ENCODE measurements around the gene WIZ. TPM values are rescaled to one million over a fixed set of nuclear protein-coding genes. Genes with fewer than 3 reads are reported as not detected.

WIZ gene
- total and polyA plus RNA-seq, 2 donors: 2.9 to 13.3 TPM

GRCh38 chr19:15428956-15429824 lies 20.6 kb downstream of the WIZ start:
- Histone ChIP-seq H3K4me1 (ENCODE audit: control insufficient read depth in 2 of 2, insufficient read depth in 2 of 2, low read length in 2 of 2) (peaks cover 8 to 28% of the 10 kb centered on the region in 2 donors), H3K9me3 (ENCODE audit: control insufficient read depth in 2 of 2, insufficient read depth in 1 of 2, low read length in 1 of 2) (no peaks in the 10 kb centered on the region), H3K4me3 (ENCODE audit: low read length in 2 of 2) (no peak overlapping the region), H3K36me3 (ENCODE audit: control insufficient read depth in 2 of 2, insufficient read depth in 2 of 2, low read length in 1 of 2) (peaks cover 50 to 63% of the 10 kb centered on the region in 2 donors), H3K27ac (ENCODE audit: low read depth in 1 of 2, low read length in 1 of 2) (no peak overlapping the region), H3K27me3 (ENCODE audit: control insufficient read depth in 2 of 2, insufficient read depth in 1 of 2, low read length in 1 of 2) (no peaks in the 10 kb centered on the region)
- WGBS: 98% methylated on average over 22 of the region's 22 CpGs
- DNase-seq (ENCODE audit: low read depth in 6 of 9, low spot score in 9 of 9): no peak

DNA sequence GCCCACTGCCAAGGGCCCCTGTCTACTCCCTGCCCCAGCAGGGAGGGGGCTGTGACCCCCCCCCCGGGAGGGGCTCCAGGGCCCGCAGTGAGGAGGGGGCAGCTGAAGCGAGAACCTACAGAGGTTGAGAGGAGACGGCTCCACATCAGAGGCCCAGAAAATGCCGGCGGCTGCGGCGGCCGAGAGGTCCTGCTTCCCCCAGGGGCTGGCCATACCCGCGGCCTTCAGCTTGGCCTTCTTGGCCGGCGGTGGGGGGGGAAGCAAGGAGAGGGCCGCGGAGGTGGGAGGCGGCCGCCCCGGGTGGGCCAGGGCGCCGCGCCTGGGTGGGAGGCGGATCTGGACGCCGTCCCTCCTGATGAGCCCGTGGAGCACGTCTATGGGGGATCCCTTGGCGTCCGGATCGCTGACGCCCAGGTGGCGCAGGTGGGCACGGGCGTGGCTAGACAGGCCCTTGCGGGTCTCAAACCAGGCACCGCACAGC lies 21.7 kb downstream of the WIZ start:
- no peaks in the 10 kb centered on the region for H3K27me3 ChIP-seq (ENCODE audit: control insufficient read depth in 2 of 2, insufficient read depth in 1 of 2, low read length in 1 of 2)
- H3K9me3 ChIP-seq (ENCODE audit: control insufficient read depth in 2 of 2, insufficient read depth in 1 of 2, low read length in 1 of 2): peaks cover 4 to 8% of the 10 kb centered on the region in 2 donors
- no peak for DNase-seq (ENCODE audit: low read depth in 6 of 9, low spot score in 9 of 9)
- WGBS: 98% methylated on average over 35 of the region's 35 CpGs
- peaks cover 62 to 75% of the 10 kb centered on the region in 2 donors for H3K36me3 ChIP-seq (ENCODE audit: control insufficient read depth in 2 of 2, insufficient read depth in 2 of 2, low read length in 1 of 2)
- no peak overlapping the region for H3K27ac ChIP-seq (ENCODE audit: low read depth in 1 of 2, low read length in 1 of 2)
- H3K4me3 ChIP-seq (ENCODE audit: low read length in 2 of 2): no peak overlapping the region
- H3K4me1 ChIP-seq (ENCODE audit: control insufficient read depth in 2 of 2, insufficient read depth in 2 of 2, low read length in 2 of 2): peaks cover 8 to 21% of the 10 kb centered on the region in 2 donors

- Histone ChIP-seq H3K4me3 (ENCODE audit: low read length in 2 of 2) (no peak overlapping the region), H3K27ac (ENCODE audit: low read depth in 1 of 2, low read length in 1 of 2) (no peak overlapping the region), H3K27me3 (ENCODE audit: control insufficient read depth in 2 of 2, insufficient read depth in 1 of 2, low read length in 1 of 2) (no peaks in the 10 kb centered on the region), H3K36me3 (ENCODE audit: control insufficient read depth in 2 of 2, insufficient read depth in 2 of 2, low read length in 1 of 2) (peaks cover 68 to 82% of the 10 kb centered on the region in 2 donors), H3K9me3 (ENCODE audit: control insufficient read depth in 2 of 2, insufficient read depth in 1 of 2, low read length in 1 of 2) (peaks cover 5 to 10% of the 10 kb centered on the region in 2 donors), H3K4me1 (ENCODE audit: control insufficient read depth in 2 of 2, insufficient read depth in 2 of 2, low read length in 2 of 2) (peaks cover 8 to 18% of the 10 kb centered on the region in 2 donors)
- no peak for DNase-seq (ENCODE audit: low read depth in 6 of 9, low spot score in 9 of 9)
- 98% methylated on average over 25 of the region's 25 CpGs for WGBS
Observed at GRCh38 chr19:15427350-15427700, 22.4 kb downstream of the WIZ start.

DNA sequence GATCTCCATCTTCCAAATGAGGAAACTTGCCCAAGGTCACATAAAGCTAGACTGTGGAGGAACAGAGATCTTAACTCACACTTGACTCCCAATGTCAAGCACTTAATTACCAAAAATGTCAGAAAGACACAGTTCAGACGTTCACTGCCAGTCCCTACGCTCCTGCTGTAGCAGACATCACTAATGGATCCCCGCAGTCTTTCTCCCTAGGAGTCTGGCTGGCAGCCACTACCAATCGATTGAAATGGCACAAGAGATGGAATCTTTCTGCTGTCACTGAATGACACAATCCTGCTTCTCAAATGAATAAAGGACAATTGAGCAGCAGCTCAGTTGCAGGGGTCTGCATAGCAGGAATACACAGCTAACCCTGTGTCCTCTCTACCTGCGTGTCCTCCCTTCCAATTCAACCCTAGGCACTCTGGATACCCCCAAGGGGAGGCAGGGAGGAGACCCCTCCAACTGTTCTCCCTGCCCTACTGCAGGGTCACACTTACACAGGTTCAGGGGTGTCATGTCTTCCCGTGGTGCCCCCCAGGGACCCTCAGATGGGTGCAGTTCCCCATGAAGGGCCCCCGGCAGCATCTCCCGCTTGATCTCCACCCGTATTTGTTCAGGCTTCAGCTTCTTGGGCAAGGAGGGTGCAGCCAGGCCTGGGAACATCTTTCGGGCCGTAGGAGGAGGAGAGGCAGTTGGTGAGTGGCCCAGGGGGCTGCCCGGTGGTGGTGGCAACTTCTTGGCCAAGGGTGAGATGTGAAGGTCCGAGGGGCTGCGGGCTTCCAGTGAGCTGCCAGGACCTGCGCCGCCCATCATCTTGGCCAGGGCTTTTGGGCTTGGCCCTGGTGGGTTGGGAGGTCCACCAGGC lies 23.0 kb downstream of the WIZ start:
- WGBS: 95% methylated on average over 16 of the region's 16 CpGs

GRCh38 chr19:15425321-15425950 lies 24.3 kb downstream of the WIZ start:
- DNase-seq (ENCODE audit: low read depth in 6 of 9, low spot score in 9 of 9): no peak
- Histone ChIP-seq H3K4me3 (ENCODE audit: low read length in 2 of 2) (no peak overlapping the region), H3K27me3 (ENCODE audit: control insufficient read depth in 2 of 2, insufficient read depth in 1 of 2, low read length in 1 of 2) (no peaks in the 10 kb centered on the region), H3K4me1 (ENCODE audit: control insufficient read depth in 2 of 2, insufficient read depth in 2 of 2, low read length in 2 of 2) (peaks cover 0 to 2% of the 10 kb centered on the region in 2 donors), H3K27ac (ENCODE audit: low read depth in 1 of 2, low read length in 1 of 2) (no peak overlapping the region), H3K9me3 (ENCODE audit: control insufficient read depth in 2 of 2, insufficient read depth in 1 of 2, low read length in 1 of 2) (peaks cover 5 to 10% of the 10 kb centered on the region in 2 donors), H3K36me3 (ENCODE audit: control insufficient read depth in 2 of 2, insufficient read depth in 2 of 2, low read length in 1 of 2) (peaks cover 74 to 83% of the 10 kb centered on the region in 2 donors)
- 95% methylated on average over 36 of the region's 36 CpGs for WGBS

More for the DNA sequence above, 23.0 kb downstream of the WIZ start:
- Histone ChIP-seq H3K4me1 (ENCODE audit: control insufficient read depth in 2 of 2, insufficient read depth in 2 of 2, low read length in 2 of 2) (peaks cover 6 to 15% of the 10 kb centered on the region in 2 donors), H3K4me3 (ENCODE audit: low read length in 2 of 2) (no peak overlapping the region), H3K36me3 (ENCODE audit: control insufficient read depth in 2 of 2, insufficient read depth in 2 of 2, low read length in 1 of 2) (peaks cover 72 to 84% of the 10 kb centered on the region in 2 donors), H3K27me3 (ENCODE audit: control insufficient read depth in 2 of 2, insufficient read depth in 1 of 2, low read length in 1 of 2) (no peaks in the 10 kb centered on the region), H3K9me3 (ENCODE audit: control insufficient read depth in 2 of 2, insufficient read depth in 1 of 2, low read length in 1 of 2) (peaks cover 5 to 10% of the 10 kb centered on the region in 2 donors), H3K27ac (ENCODE audit: low read depth in 1 of 2, low read length in 1 of 2) (no peak overlapping the region)
- no peak for DNase-seq (ENCODE audit: low read depth in 6 of 9, low spot score in 9 of 9)

DNA sequence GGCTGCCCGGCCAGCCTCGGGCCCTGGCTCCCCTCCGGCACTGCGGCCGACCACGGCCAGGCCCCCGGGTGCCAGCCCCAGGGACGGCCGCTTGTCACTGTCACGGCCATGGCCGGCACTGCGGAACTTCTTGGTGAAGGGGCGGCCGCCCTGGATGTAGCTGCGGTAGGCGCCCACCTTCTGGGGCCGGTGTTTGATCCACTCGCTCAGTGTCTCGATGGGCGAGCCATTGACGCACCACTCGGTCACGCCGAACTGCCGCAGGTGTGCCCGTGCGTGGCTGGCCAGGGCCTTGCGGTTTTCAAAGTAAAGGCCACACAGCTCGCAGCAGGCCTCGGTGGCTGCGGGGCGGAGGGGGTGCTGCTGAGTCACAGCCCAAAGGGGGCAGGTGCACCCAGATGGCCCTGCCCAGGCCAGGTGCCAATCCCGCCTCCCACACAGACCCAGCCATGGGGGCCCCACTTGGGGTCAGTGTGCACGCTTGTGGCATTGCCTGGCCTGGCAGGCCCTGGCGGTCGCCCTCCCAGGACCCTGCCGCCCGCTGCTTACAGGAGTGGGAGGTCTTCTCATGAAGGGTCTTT lies 25.0 kb downstream of the WIZ start:
- H3K4me3 ChIP-seq (ENCODE audit: low read length in 2 of 2): no peak overlapping the region
- H3K9me3 ChIP-seq (ENCODE audit: control insufficient read depth in 2 of 2, insufficient read depth in 1 of 2, low read length in 1 of 2): peaks cover 5 to 10% of the 10 kb centered on the region in 2 donors
- no peak for DNase-seq (ENCODE audit: low read depth in 6 of 9, low spot score in 9 of 9)
- 97% methylated on average over 38 of the region's 38 CpGs for WGBS
- no peaks in the 10 kb centered on the region for H3K4me1 ChIP-seq (ENCODE audit: control insufficient read depth in 2 of 2, insufficient read depth in 2 of 2, low read length in 2 of 2)
- H3K27ac ChIP-seq (ENCODE audit: low read depth in 1 of 2, low read length in 1 of 2): no peak overlapping the region
- H3K36me3 ChIP-seq (ENCODE audit: control insufficient read depth in 2 of 2, insufficient read depth in 2 of 2, low read length in 1 of 2): peaks cover 74 to 76% of the 10 kb centered on the region in 2 donors
- H3K27me3 ChIP-seq (ENCODE audit: control insufficient read depth in 2 of 2, insufficient read depth in 1 of 2, low read length in 1 of 2): no peaks in the 10 kb centered on the region

DNA sequence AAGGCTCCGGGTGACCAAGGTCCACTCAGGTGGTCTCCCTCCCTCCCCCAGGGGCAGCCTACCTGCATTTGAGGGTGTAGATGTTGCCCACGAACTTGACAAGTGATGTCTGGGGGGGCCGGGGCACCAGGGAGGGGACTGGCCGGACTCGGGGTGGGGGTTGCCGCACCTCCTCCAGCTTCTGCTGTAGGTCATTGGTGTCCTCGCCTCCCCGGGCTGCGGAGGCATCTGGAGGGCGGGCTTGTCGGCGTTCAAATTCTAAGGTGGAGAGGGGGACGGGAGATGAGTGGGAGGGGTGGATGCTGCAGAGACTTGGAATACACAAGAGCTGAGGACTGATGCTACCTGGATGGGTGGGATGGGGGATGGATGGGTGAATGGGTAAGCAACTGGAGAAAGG lies 25.6 kb downstream of the WIZ start:
- H3K27me3 ChIP-seq (ENCODE audit: control insufficient read depth in 2 of 2, insufficient read depth in 1 of 2, low read length in 1 of 2): no peaks in the 10 kb centered on the region
- H3K4me3 ChIP-seq (ENCODE audit: low read length in 2 of 2): no peak overlapping the region
- no peak overlapping the region for H3K27ac ChIP-seq (ENCODE audit: low read depth in 1 of 2, low read length in 1 of 2)
- peaks cover 5 to 10% of the 10 kb centered on the region in 2 donors for H3K9me3 ChIP-seq (ENCODE audit: control insufficient read depth in 2 of 2, insufficient read depth in 1 of 2, low read length in 1 of 2)
- H3K4me1 ChIP-seq (ENCODE audit: control insufficient read depth in 2 of 2, insufficient read depth in 2 of 2, low read length in 2 of 2): peaks cover 2 to 6% of the 10 kb centered on the region in 2 donors
- WGBS: 98% methylated on average over 13 of the region's 13 CpGs
- peaks cover 69 to 70% of the 10 kb centered on the region in 2 donors for H3K36me3 ChIP-seq (ENCODE audit: control insufficient read depth in 2 of 2, insufficient read depth in 2 of 2, low read length in 1 of 2)
- DNase-seq (ENCODE audit: low read depth in 6 of 9, low spot score in 9 of 9): no peak

DNA sequence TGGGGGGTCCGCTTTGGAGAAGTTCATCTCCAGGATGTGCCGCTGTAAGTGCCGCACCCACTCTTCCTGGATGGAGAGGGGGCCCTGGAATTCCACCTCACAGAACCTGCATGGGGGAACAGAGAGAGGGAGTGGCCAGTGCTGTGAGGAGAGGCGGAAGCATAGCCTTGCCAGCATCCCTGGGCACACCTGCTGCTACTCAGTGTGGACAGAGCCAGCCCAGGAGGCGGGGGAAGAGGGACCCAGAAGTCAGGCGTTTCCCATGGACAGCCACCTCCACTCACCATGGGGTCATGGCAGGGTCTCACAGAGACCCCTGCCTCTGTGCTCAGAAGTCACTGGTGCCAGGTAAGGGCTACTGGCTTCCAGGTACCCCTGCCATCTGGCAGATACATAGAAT lies 26.6 kb downstream of the WIZ start:
- no peak for DNase-seq (ENCODE audit: low read depth in 6 of 9, low spot score in 9 of 9)
- Histone ChIP-seq H3K27me3 (ENCODE audit: control insufficient read depth in 2 of 2, insufficient read depth in 1 of 2, low read length in 1 of 2) (no peaks in the 10 kb centered on the region), H3K27ac (ENCODE audit: low read depth in 1 of 2, low read length in 1 of 2) (no peak overlapping the region), H3K4me1 (ENCODE audit: control insufficient read depth in 2 of 2, insufficient read depth in 2 of 2, low read length in 2 of 2) (peaks cover 2 to 7% of the 10 kb centered on the region in 2 donors), H3K36me3 (ENCODE audit: control insufficient read depth in 2 of 2, insufficient read depth in 2 of 2, low read length in 1 of 2) (peaks cover 61 to 65% of the 10 kb centered on the region in 2 donors), H3K4me3 (ENCODE audit: low read length in 2 of 2) (no peak overlapping the region), H3K9me3 (ENCODE audit: control insufficient read depth in 2 of 2, insufficient read depth in 1 of 2, low read length in 1 of 2) (peaks cover 5 to 10% of the 10 kb centered on the region in 2 donors)
- 98% methylated on average over 6 of the region's 6 CpGs for WGBS
